GM12878 (cell line): ENCODE results near the gene HAPSTR1. TPM values are rescaled to one million over a fixed set of nuclear protein-coding genes. Genes with fewer than 3 reads are reported as not detected.

Source experiments
- BRCA1 ChIP-seq: IDR thresholded peaks from 2 replicates; pipeline ENCODE4 v1.6.1; 2011; ENCODE audit warnings: low read depth, low read length, improper control_type of control experiment
- CREB1 ChIP-seq: IDR thresholded peaks from 2 replicates; pipeline ENCODE4 v1.6.1; 2012; ENCODE audit warnings: low read depth, mild to moderate bottlenecking, inconsistent platforms
- E2F8 ChIP-seq: fragments of 450-650 bp; IDR thresholded peaks from 2 replicates; pipeline ENCODE4 v1.6.1; 2018; ENCODE audit warnings: mild to moderate bottlenecking, low read depth, moderate library complexity; ENCODE audit not compliant: partially characterized antibody
- KAT2A ChIP-seq: conservative IDR thresholded peaks from 2 replicates; pipeline ENCODE4 v1.6.1; 2011; ENCODE audit warnings: low read depth, low read length; ENCODE audit not compliant: control insufficient read depth
- MEF2B ChIP-seq: fragments of 450-650 bp; IDR thresholded peaks from 2 replicates; pipeline ENCODE4 v1.6.1; 2018; ENCODE audit warnings: mild to moderate bottlenecking, moderate library complexity; ENCODE audit not compliant: partially characterized antibody, poor library complexity, severe bottlenecking
- MTA2 ChIP-seq: fragments of 450-650 bp; IDR thresholded peaks from 2 replicates; pipeline ENCODE4 v1.6.1; 2016; ENCODE audit warnings: low read depth, mild to moderate bottlenecking, moderate library complexity
- SIN3A ChIP-seq: IDR thresholded peaks from 2 replicates; pipeline ENCODE4 v1.6.1; 2012; ENCODE audit warnings: low read depth, low read length, improper control_type of control experiment
- SMC3 ChIP-seq: IDR thresholded peaks from 2 replicates; pipeline ENCODE4 v1.6.1; 2011; ENCODE audit warnings: low read length, improper control_type of control experiment, borderline replicate concordance
- STAT3 ChIP-seq: IDR thresholded peaks from 2 replicates; pipeline ENCODE4 v1.6.1; 2011; ENCODE audit warnings: low read depth, low read length, improper control_type of control experiment
- TCF12 ChIP-seq: IDR thresholded peaks from 2 replicates; pipeline ENCODE4 v1.6.1; 2011; ENCODE audit warnings: low read depth, mild to moderate bottlenecking, low read length
- YBX1 ChIP-seq: fragments of 450-650 bp; IDR thresholded peaks from 2 replicates; pipeline ENCODE4 v1.6.1; 2016; ENCODE audit warnings: antibody characterized with exemption
- ZNF217 ChIP-seq: fragments of 450-650 bp; IDR thresholded peaks from 2 replicates; pipeline ENCODE4 v1.6.1; 2017; ENCODE audit warnings: antibody characterized with exemption, mild to moderate bottlenecking
- ZNF592 ChIP-seq: fragments of 450-650 bp; IDR thresholded peaks from 2 replicates; pipeline ENCODE4 v1.6.1; 2017; ENCODE audit warnings: mild to moderate bottlenecking, moderate library complexity
- ZZZ3 ChIP-seq: IDR thresholded peaks from 2 replicates; pipeline ENCODE4 v1.6.1; 2011; ENCODE audit warnings: low read depth; ENCODE audit not compliant: control insufficient read depth, insufficient read length
- polyA plus RNA-seq, 11 experiments: library from polyadenylated mRNA; depleted of rRNA in 4 of 11; unstranded in 6 of 11; stranded (reverse) in 5 of 11; fragments of >200 nt; fragmentation: Nextera tagmentation in 4 of 11; fragmentation: Illumina TruSeq in 1 of 11; extraction: Ambion mirVana in 4 of 11; extraction: Trizol in 1 of 11; gene quantifications; 1 replicate in 1 of 11; 2 replicates in 10 of 11; pipeline versions ENCODE4 v1.2.1 to v1.2.3, GENCODE V29; 2011 to 2016; ENCODE audit warnings: inconsistent platforms in 2 of 11, missing spikeins in 2 of 11, low read depth in 1 of 11
- total RNA-seq, 4 experiments: library from RNA; depleted of rRNA in 3 of 4; stranded (reverse); fragments of >200 nt in 3 of 4; fragmentation: Illumina TruSeq in 1 of 4; extraction: Trizol in 1 of 4; gene quantifications; 2 replicates each; pipeline versions ENCODE4 v1.2.1 to v1.2.3, GENCODE V29; 2013 to 2021
- TF ChIP-seq, protein P1 (sequence below): fragments of 450-650 bp; IDR thresholded peaks from 2 replicates; pipeline ENCODE4 v1.6.1; 2014; ENCODE audit warnings: mild to moderate bottlenecking
- TF ChIP-seq, protein P2 (sequence below): IDR thresholded peaks from 2 replicates; pipeline ENCODE4 v1.6.1; 2011; ENCODE audit warnings: mild to moderate bottlenecking, low read depth, low read length, moderate library complexity; ENCODE audit not compliant: insufficient replicate concordance

HAPSTR1 gene
- total and polyA plus RNA-seq, 10 of the 15 experiments (the other 5 are each of a cell fraction or from before 2014, with no cell fraction given): 8.7 to 52.5 (median 23.1) TPM

- TF ChIP-seq ZNF592: 0 out of 2 replicates have a peak, but pooled peaks have one; percentile 57
- no peak for TF ChIP-seq CREB1
- no peak for TF ChIP-seq SIN3A
- no peak for TF ChIP-seq BRCA1
- TF ChIP-seq, protein P1, sequence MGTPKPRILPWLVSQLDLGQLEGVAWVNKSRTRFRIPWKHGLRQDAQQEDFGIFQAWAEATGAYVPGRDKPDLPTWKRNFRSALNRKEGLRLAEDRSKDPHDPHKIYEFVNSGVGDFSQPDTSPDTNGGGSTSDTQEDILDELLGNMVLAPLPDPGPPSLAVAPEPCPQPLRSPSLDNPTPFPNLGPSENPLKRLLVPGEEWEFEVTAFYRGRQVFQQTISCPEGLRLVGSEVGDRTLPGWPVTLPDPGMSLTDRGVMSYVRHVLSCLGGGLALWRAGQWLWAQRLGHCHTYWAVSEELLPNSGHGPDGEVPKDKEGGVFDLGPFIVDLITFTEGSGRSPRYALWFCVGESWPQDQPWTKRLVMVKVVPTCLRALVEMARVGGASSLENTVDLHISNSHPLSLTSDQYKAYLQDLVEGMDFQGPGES: no peak
- TF ChIP-seq E2F8: no peak
- TF ChIP-seq MEF2B: no peak
- TF ChIP-seq YBX1: no peak
- TF ChIP-seq ZZZ3: no peak
- no peak for TF ChIP-seq KAT2A
- TF ChIP-seq SMC3: no peak
- no peak for TF ChIP-seq ZNF217
- no peak for TF ChIP-seq TCF12
- TF ChIP-seq STAT3: no peak
- TF ChIP-seq MTA2: no peak
- TF ChIP-seq, protein P2, sequence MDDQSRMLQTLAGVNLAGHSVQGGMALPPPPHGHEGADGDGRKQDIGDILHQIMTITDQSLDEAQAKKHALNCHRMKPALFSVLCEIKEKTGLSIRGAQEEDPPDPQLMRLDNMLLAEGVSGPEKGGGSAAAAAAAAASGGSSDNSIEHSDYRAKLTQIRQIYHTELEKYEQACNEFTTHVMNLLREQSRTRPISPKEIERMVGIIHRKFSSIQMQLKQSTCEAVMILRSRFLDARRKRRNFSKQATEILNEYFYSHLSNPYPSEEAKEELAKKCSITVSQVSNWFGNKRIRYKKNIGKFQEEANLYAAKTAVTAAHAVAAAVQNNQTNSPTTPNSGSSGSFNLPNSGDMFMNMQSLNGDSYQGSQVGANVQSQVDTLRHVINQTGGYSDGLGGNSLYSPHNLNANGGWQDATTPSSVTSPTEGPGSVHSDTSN: no peak
Measured at GRCh38 chr16:9090101-9090959, 1.1 kb upstream of the HAPSTR1 start (continued).
